GM10847 (cell line): Measurements from ENCODE around the gene SLC6A5.

Experiments
- POLR2A ChIP-seq: IDR thresholded peaks from 2 replicates; pipeline ENCODE4 v1.6.1; 2011; ENCODE audit not compliant: insufficient read length; ENCODE audit errors: extremely low read depth

The SLC6A5 gene

GRCh38 chr11:20609727-20610707 lies 10.6 kb downstream of the SLC6A5 start:
- TF ChIP-seq POLR2A: no peak

DNA sequence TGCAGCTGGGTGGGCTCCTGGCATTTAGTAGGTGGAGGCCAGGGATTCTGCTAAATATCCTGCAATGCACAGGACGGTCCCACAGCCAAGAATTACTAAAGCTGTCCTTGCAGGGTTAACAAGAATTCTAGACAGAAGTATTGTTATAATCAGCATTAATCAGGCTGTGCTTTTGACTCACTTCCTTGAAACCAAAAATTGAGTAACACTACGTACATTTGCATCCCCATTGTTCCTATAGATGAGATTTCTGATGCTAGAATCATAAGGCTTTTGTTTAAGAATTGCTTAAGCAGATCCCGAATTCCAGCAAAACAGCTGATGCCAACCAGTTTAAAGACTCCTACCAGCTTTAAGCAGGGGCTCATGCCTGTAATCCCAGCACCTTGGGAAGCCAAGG lies 11.4 kb downstream of the SLC6A5 start:
- no peak for TF ChIP-seq POLR2A

DNA sequence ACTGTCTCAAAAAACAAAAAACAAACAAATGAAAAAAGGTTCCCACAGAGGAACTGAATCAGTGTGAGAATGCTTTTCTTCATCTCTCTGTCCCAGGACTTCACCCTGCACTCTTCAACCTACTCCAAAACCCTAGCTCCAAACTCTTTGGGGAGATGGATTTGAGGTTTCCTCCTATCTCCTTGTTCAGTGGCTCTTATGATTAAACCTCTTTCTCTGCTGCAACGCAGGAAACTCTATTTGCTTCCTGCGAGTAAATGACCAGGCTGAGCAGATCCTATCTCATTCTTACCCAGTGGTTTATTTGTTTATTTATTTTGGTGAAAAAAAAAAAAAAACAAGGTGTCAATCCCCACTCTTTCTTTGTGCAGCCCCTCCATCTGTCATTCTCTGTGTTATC lies 12.0 kb downstream of the SLC6A5 start:
- TF ChIP-seq POLR2A: no peak

DNA sequence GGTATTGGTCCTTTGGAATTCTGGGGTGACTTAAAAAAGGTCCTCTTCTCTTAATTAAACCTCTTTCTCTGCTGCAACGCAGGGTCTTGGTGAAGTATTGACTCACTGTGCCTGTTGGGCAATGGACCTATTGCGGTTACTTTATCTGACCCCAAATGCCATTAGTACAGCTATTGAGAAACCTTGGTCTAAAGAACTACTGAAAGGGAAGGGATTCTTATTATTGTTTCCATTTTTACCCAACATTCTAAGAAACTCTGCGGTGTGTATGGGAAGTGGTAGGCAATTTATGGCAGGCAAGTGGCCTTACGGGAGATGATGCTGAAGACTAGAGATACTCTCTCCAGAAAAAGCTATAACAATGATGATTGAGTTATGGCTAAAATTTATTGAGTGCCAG lies 12.5 kb downstream of the SLC6A5 start:
- TF ChIP-seq POLR2A: no peak

DNA sequence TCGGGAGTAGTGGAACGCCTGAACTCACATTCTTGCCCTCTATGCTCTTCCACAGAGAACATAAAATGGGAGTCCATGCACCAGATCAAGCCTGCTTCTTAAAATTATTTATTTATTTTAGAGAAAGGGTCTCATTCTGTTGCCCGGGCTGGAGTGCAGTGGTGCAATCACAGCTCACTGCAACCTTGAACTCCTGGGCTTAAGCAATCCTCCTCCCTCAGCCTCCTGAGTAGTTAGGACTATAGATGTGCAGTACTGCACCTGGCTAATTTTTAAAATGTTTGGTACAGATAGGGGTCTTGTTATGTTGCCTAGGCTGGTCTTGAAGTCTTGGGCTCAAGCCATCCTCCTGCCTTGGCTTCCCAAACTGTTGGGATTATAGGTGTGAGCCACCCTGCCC lies 13.0 kb downstream of the SLC6A5 start:
- no peak for TF ChIP-seq POLR2A

DNA sequence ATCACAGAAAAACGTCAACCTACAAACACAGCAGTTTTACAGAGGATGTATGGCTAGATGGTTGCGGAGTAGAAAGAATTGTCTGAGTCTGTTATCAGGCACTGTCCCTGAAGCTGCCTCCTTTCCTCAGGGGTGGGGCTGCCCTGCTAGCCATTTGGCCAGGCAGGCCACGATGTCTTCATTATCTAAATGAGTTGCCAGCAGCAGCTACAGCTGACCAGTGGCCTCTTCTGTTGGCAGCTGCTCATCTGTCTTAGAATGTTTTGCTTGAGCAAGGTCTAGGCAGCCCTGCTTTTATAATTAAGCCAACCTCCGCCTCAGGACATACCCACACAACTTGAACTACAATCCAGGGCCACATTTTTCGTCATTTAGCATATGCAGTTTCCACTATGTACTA lies 17.5 kb downstream of the SLC6A5 start:
- no peak for TF ChIP-seq POLR2A

GRCh38 chr11:20617346-20618005 lies 18.1 kb downstream of the SLC6A5 start:
- no peak for TF ChIP-seq POLR2A

DNA sequence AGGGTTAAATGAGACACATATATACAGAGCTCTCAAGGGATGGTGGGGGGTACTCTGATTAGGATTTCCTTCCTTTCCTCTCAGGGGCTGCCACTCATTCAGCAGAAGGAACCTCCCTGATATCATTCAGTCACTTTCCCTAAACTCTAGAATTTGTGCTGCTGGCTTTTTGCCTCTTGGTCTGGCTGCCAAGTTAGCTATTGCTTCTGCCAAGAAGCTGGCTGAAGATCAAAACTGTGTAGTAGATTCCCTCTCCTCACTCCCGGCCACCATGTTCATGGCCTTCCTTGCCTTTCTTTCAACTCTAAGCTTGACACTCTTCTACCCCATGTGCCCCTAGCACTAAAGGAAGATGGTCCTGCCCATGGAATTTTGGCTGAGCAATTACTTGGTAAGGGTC lies 18.7 kb downstream of the SLC6A5 start:
- no peak for TF ChIP-seq POLR2A

DNA sequence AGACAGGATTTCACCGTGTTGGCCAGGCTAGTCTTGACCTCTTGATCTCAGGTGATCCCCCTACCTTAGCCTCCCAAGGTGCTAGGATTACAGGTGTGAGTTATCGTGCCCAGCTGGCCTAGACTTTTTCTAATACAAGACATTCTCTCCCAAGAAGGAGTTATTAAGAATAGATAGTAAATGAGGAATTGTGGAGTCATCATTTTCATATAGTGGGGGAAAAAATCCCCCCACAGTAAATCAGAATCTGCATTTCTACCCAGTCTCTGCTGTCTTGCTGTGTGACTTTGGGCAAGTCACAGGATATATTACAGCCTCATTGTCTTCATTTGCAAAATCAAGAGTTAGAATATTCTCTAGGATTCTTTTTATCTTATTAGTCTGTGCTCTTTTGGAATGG lies 21.6 kb downstream of the SLC6A5 start:
- no peak for TF ChIP-seq POLR2A

DNA sequence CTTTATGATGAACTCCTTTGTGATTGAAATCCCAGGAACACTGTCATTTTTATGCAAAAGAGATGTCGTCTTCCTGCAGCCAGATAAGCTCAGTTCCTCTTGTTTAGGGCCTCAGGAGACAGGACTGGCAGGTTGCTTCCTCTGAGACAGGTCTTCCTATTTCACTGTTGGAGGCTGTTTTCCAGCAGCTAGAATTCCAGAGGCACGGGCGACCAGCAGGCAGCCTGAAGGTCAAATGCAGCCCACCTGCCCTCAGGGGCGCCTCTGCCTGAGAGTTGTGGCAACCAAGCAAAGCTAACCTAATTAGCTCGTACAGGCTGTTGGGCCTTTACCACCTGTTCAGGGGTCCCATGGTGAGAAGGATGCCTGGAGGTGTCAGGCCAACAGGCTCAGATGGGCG lies 22.3 kb downstream of the SLC6A5 start:
- no peak for TF ChIP-seq POLR2A

DNA sequence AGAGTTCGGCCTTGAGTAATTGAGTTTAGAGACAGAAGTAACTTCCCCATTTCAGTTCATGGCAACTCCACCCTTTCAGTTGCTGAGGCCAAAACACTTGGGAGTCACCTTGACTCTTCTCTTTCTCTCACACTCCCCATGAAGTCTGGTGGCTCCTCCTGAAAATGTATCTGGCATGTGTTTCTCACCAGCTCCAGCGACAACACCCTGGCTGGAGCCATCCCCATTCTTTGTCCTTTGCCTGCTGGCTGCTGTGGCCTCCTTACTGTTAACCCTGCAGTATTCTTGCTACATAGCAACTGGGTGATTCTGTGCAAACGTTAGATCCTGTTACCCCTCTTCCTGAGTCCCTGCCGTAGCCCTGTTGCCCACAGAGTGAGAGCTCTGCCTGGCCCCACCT lies 23.8 kb downstream of the SLC6A5 start:
- no peak for TF ChIP-seq POLR2A

DNA sequence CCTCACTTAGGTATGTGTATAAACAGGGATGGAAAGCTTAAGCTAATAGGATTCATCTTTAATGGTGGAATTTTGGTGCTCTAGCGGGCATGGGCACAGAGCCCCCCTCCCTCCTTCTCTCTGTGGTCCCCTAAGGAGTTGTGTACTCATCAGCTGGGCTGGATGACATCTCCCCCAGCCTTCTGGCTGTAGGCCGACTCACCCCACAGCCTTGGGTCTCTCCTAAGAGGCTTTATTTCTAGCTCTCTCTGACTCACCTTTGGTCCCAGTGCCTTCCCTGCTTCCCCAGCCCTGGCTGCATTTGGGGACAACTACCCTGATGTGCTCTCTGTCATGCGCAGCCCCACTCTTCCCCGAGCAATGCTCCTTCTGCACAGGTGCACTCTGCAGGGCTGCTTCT lies 26.9 kb downstream of the SLC6A5 start:
- TF ChIP-seq POLR2A: no peak

- no peak for TF ChIP-seq POLR2A
Measured at GRCh38 chr11:20627026-20627425, 27.6 kb downstream of the SLC6A5 start.

DNA sequence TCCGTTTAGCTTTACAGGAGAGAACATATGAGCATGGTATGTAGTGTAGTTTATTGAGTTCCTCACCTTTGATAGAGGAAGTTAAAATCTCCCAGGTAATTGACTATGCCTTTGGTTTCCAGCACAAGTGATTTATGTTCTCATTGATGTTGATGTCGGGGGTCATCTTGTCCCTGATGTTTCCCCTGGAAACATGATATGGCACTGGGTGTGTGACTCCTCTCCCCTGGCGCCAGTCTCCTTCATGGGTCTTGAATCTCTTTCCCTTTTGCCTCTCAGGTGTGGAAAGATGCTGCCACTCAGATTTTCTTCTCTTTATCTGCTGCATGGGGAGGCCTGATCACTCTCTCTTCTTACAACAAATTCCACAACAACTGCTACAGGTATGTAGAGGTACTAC lies 28.3 kb downstream of the SLC6A5 start:
- no peak for TF ChIP-seq POLR2A

DNA sequence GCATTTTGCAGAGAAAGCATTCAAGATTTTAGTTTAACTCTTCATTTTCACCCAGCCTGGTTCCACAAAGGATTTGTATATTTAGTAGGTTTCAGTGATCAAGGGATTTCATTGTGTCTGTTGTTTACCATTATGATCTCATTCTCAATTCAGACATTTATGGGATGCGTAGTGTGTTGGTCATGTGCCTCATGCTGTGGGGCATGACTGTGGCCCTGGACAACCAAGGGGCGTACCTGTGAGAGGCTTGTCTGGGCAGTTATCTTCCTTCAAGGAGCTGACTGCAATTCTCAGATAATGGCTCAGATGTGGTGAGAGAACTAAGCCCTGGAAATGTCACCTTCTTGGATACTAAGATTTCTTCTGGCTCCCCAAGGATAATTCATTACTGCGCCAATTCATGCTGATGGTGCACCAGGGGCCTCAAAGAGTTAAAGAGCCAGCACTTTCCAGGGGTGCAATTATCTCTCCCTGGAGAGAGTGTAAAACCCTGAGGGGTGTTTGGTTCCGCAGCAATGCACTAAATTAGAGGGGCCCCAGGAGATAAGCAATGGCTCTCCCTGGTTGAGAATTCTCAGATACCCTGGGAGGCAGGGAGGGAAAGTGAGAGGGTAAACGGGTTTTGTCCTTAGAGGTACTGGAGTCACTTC lies 32.2 kb downstream of the SLC6A5 start:
- TF ChIP-seq POLR2A: no peak

DNA sequence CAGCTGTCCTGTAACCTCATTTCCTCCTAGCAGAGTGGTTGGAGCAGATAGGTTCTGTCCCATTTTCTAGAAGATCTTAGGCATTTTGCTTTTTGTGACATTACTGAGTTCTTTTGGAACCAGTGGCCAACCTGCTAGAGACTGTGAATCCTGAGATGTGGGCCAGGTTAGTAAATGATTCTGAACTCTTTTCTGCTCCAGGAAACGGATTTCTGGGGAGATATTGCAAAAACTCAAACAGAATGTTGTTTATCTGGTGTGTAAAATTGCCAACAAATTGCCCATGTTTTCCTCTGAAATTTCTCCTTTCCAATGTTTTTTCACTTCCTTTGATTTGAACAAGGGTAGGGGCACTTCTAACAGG lies 32.7 kb downstream of the SLC6A5 start:
- no peak for TF ChIP-seq POLR2A
